Measurements from ENCODE around the gene ATG14. TPM values are rescaled to one million over a fixed set of nuclear protein-coding genes. Genes with fewer than 3 reads are reported as not detected.
A peak's percentile ranks its signal among the peaks of the same experiment; 100 is the strongest.

The ATG14 gene
- total RNA-seq, 3 donors from 2014 or later (not counting 1 experiment from before 2014, with no cell fraction given) = 18.1 to 23.1 (median 20.5) TPM

- H3K9me3 ChIP-seq (ENCODE audit: control insufficient read depth, insufficient read depth, low read length) = no peaks in the 10 kb centered on the region
- Mint-ChIP-seq H3K4me1 (peaks cover 5 to 7% of the 10 kb centered on the region in 2 donors), H3K27me3 (ENCODE audit: low read depth in 2 of 2) (no peaks in the 10 kb centered on the region), H3K9me3 (no peaks in the 10 kb centered on the region), H3K36me3 (peaks cover 33% of the 10 kb centered on the region), H3K27ac (no peak overlapping the region), H3K4me3 (no peak overlapping the region)
- TF ChIP-seq CTCF (IDR thresholded peaks at IDR 0.05) = no peak
- no peaks in the 10 kb centered on the region for H3K27me3 ChIP-seq (ENCODE audit: control insufficient read depth, insufficient read depth, low read length)
- no peak overlapping the region for H3K27ac ChIP-seq (ENCODE audit: low read length)
- WGBS (ENCODE audit: insufficient coverage) = 82% methylated on average over 3 of the region's 5 CpGs
- ATAC-seq (no peak), DNase-seq (no peak)
- H3K4me3 ChIP-seq (ENCODE audit: low read length) = no peak overlapping the region
- H3K36me3 ChIP-seq (ENCODE audit: control insufficient read depth, insufficient read depth, low read length) = peaks cover 52% of the 10 kb centered on the region
- intact Hi-C loops (cut with micrococcal nuclease) = no loop called here
- H3K4me1 ChIP-seq (ENCODE audit: control insufficient read depth, insufficient read depth, low read length) = peaks cover 5% of the 10 kb centered on the region
These were observed 30.6 kb downstream of the ATG14 start for GRCh38 chr14:55381040-55381439.

GRCh38 chr14:55377236-55377635 lies 34.4 kb downstream of the ATG14 start:
- peaks cover 21 to 24% of the 10 kb centered on the region in 2 donors for H3K4me1 Mint-ChIP-seq
- H3K27me3 Mint-ChIP-seq (ENCODE audit: low read depth in 2 of 2) = no peaks in the 10 kb centered on the region
- intact Hi-C loops (cut with micrococcal nuclease) = no loop called here
- Histone ChIP-seq H3K9me3 (ENCODE audit: control insufficient read depth, insufficient read depth, low read length) (no peaks in the 10 kb centered on the region), H3K27ac (ENCODE audit: low read length) (no peak overlapping the region), H3K36me3 (ENCODE audit: control insufficient read depth, insufficient read depth, low read length) (peaks cover 47% of the 10 kb centered on the region), H3K27me3 (ENCODE audit: control insufficient read depth, insufficient read depth, low read length) (no peaks in the 10 kb centered on the region), H3K4me1 (ENCODE audit: control insufficient read depth, insufficient read depth, low read length) (peaks cover 17% of the 10 kb centered on the region), H3K4me3 (ENCODE audit: low read length) (no peak overlapping the region)
- H3K36me3 Mint-ChIP-seq = peaks cover 34% of the 10 kb centered on the region
- H3K4me3 Mint-ChIP-seq = no peak overlapping the region
- ATAC-seq (no peak), DNase-seq (no peak)
- H3K27ac Mint-ChIP-seq = no peak overlapping the region
- no peaks in the 10 kb centered on the region for H3K9me3 Mint-ChIP-seq
- no peak for TF ChIP-seq CTCF (IDR thresholded peaks at IDR 0.05)
- 93% methylated on average over 4 of the region's 5 CpGs for WGBS (ENCODE audit: insufficient coverage)

- ATAC-seq = no peak
- Mint-ChIP-seq H3K4me1 (peaks cover 21 to 24% of the 10 kb centered on the region in 2 donors), H3K27ac (peak overlapping the region; percentile 85 to 87), H3K4me3 (peak overlapping the region; percentile 77), H3K36me3 (peaks cover 22% of the 10 kb centered on the region), H3K27me3 (ENCODE audit: low read depth in 2 of 2) (no peaks in the 10 kb centered on the region), H3K9me3 (no peaks in the 10 kb centered on the region)
- no peak overlapping the region for H3K4me3 ChIP-seq (ENCODE audit: low read length)
- no peaks in the 10 kb centered on the region for H3K27me3 ChIP-seq (ENCODE audit: control insufficient read depth, insufficient read depth, low read length)
- H3K9me3 ChIP-seq (ENCODE audit: control insufficient read depth, insufficient read depth, low read length) = no peaks in the 10 kb centered on the region
- no peak for DNase-seq
- 62% methylated on average over 3 of the region's 4 CpGs for WGBS (ENCODE audit: insufficient coverage)
- intact Hi-C loops (cut with micrococcal nuclease) = loop anchor here (1.0 kb wide), 1 partner anchor 37 kb away; no protein-coding TSS in a partner anchor
- peak overlapping the region; percentile 78 for H3K27ac ChIP-seq (ENCODE audit: low read length)
- H3K4me1 ChIP-seq (ENCODE audit: control insufficient read depth, insufficient read depth, low read length) = peaks cover 17% of the 10 kb centered on the region
- peaks cover 27% of the 10 kb centered on the region for H3K36me3 ChIP-seq (ENCODE audit: control insufficient read depth, insufficient read depth, low read length)
- TF ChIP-seq CTCF (IDR thresholded peaks at IDR 0.05) = no peak
These were observed 36.9 kb downstream of the ATG14 start for GRCh38 chr14:55374771-55375170.

Measured in natural killer cell (primary cell).